Natural killer cell (primary cell): Measurements from ENCODE around the gene ELF5. TPM values are rescaled to one million over a fixed set of nuclear protein-coding genes. Genes with fewer than 3 reads are reported as not detected.

Experiments
- ATAC-seq, 3 donors: fragments of 150-1000 bp in 2 of 3; fragments of 200-7000 bp in 1 of 3; cut with Tn5 transposase; 1 replicate in 1 of 3; 2 replicates in 2 of 3; pipeline ENCODE4 v1.10.0; 2021; ENCODE audit warnings: mild to moderate bottlenecking in 2 of 3, moderate library complexity in 2 of 3
- DNase-seq, 2 donors: peaks; one replicate each; pipeline versions ENCODE4 v3.0.0 to v3.0.0-alpha.2; 2013 to 2021; ENCODE audit warnings: mixed read lengths in 1 of 2
- H3K27ac ChIP-seq: one replicate; pipeline ENCODE4 v1.5.1; 2013; ENCODE audit warnings: mild to moderate bottlenecking, low read length
- H3K27me3 ChIP-seq: one replicate; pipeline ENCODE4 v1.6.1; 2013; ENCODE audit warnings: low read length; ENCODE audit not compliant: control insufficient read depth, insufficient read depth
- H3K36me3 ChIP-seq: one replicate; pipeline ENCODE4 v1.6.1; 2013; ENCODE audit warnings: low read length; ENCODE audit not compliant: control insufficient read depth, insufficient read depth
- H3K4me1 ChIP-seq: one replicate; pipeline ENCODE4 v1.6.1; 2013; ENCODE audit warnings: low read length; ENCODE audit not compliant: control insufficient read depth, insufficient read depth
- H3K4me3 ChIP-seq: one replicate; pipeline ENCODE4 v1.5.1; 2013; ENCODE audit warnings: low read length
- H3K9me3 ChIP-seq: one replicate; pipeline ENCODE4 v1.6.1; 2013; ENCODE audit warnings: low read length; ENCODE audit not compliant: control insufficient read depth, insufficient read depth
- H3K27ac Mint-ChIP-seq, 2 donors: one replicate each; pipeline ENCODE4 v1.8.0; 2022; ENCODE audit warnings: mild to moderate bottlenecking in 2 of 2, mixed read lengths in 2 of 2, moderate library complexity in 1 of 2
- H3K27me3 Mint-ChIP-seq, 2 donors: one replicate each; pipeline ENCODE4 v1.8.0; 2022; ENCODE audit warnings: low read depth in 2 of 2, mixed read lengths in 2 of 2
- H3K36me3 Mint-ChIP-seq: one replicate; pipeline ENCODE4 v1.8.0; 2022; ENCODE audit warnings: mixed read lengths
- H3K4me1 Mint-ChIP-seq, 2 donors: one replicate each; pipeline ENCODE4 v1.8.0; 2022; ENCODE audit warnings: mixed read lengths in 2 of 2
- H3K4me3 Mint-ChIP-seq: one replicate; pipeline ENCODE4 v1.8.0; 2022; ENCODE audit warnings: mild to moderate bottlenecking, moderate library complexity, mixed read lengths
- H3K9me3 Mint-ChIP-seq, 2 donors: one replicate each; pipeline ENCODE4 v1.8.0; 2022; ENCODE audit warnings: mixed read lengths in 2 of 2
- WGBS: methylation state at CpG from one replicate; pipeline ENCODE4 v1.1.7; 2013; ENCODE audit warnings: missing lambda C conversion rate; ENCODE audit not compliant: insufficient coverage; 5-methylcytosine and 5-hydroxymethylcytosine counted together
- intact Hi-C: fragments of 100-400 bp; cut with micrococcal nuclease; formaldehyde crosslinking; loops from one replicate; pipeline ENCODE4 v1.14.2; 2022
- total RNA-seq, 4 donors: library from RNA; stranded (reverse); fragments of 120-200 nt in 1 of 4; gene quantifications; one replicate each; pipeline versions ENCODE4 v1.2.3 to v1.2.4, GENCODE V29; 2013 to 2022
- TF ChIP-seq, protein P1 (sequence below): fragments of 200-600 bp; IDR thresholded peaks from one replicate; pipeline ENCODE4 v1.8.0; 2022; ENCODE audit warnings: antibody characterized with exemption

ELF5 gene
- total RNA-seq, 3 donors from 2014 or later (not counting 1 experiment from before 2014, with no cell fraction given): not detected

DNA sequence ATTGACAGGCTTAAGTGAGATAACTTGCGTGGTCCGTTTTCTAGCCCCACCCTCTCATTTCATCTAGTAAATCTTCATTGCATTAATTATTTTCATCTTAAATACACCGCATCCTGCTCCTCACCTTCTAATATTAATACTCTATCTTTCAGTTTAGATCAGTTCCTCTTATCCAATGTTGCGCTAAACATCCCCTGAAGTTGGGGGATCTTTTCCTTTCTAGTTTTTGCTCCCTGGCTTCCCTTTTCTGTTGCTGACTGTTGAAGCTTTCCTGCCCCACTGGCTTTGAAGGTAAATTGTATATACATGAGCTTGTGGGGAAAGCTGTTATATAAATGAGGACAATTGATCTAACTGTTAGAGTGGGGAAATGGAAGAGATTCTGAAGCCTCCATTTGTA is 67.6 kb downstream of the ELF5 start:
- WGBS: 83% methylated on average over 4 of the region's 4 CpGs
- TF ChIP-seq, protein P1, sequence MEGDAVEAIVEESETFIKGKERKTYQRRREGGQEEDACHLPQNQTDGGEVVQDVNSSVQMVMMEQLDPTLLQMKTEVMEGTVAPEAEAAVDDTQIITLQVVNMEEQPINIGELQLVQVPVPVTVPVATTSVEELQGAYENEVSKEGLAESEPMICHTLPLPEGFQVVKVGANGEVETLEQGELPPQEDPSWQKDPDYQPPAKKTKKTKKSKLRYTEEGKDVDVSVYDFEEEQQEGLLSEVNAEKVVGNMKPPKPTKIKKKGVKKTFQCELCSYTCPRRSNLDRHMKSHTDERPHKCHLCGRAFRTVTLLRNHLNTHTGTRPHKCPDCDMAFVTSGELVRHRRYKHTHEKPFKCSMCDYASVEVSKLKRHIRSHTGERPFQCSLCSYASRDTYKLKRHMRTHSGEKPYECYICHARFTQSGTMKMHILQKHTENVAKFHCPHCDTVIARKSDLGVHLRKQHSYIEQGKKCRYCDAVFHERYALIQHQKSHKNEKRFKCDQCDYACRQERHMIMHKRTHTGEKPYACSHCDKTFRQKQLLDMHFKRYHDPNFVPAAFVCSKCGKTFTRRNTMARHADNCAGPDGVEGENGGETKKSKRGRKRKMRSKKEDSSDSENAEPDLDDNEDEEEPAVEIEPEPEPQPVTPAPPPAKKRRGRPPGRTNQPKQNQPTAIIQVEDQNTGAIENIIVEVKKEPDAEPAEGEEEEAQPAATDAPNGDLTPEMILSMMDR: no peak
- no peak overlapping the region for H3K27ac Mint-ChIP-seq
- no peaks in the 10 kb centered on the region for H3K36me3 Mint-ChIP-seq
- no peak overlapping the region for H3K4me3 ChIP-seq
- no peaks in the 10 kb centered on the region for H3K9me3 ChIP-seq
- H3K27me3 ChIP-seq: no peaks in the 10 kb centered on the region
- no peak overlapping the region for H3K4me3 Mint-ChIP-seq
- no peaks in the 10 kb centered on the region for H3K9me3 Mint-ChIP-seq
- peaks cover 11% of the 10 kb centered on the region for H3K4me1 ChIP-seq
- H3K4me1 Mint-ChIP-seq: peaks cover 45 to 54% of the 10 kb centered on the region in 2 donors
- H3K36me3 ChIP-seq: peaks cover 13% of the 10 kb centered on the region
- intact Hi-C loops: no loop called here
- H3K27ac ChIP-seq: no peak overlapping the region
- no peak for DNase-seq
- no peak for ATAC-seq
- no peaks in the 10 kb centered on the region for H3K27me3 Mint-ChIP-seq

DNA sequence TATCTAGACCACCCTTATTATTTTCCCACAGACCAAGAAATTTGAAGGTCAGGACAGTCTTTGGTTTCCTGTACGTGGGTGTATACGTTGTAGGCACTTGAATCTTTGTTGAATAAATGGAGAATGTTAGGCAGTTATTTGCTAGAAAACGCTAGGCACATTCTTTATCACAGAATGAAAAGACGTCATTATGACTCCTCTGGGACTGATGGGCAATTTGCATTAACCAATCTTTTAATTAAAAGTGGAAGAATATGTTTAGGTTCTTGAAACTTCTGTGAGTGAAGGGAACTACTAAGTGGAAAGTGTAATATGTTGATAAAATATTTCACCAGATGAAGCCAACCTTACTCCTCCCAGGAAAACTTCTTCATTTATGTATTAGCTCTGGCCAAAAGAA is 69.2 kb downstream of the ELF5 start:
- H3K27ac Mint-ChIP-seq: no peak overlapping the region
- no peak for ATAC-seq

DNA sequence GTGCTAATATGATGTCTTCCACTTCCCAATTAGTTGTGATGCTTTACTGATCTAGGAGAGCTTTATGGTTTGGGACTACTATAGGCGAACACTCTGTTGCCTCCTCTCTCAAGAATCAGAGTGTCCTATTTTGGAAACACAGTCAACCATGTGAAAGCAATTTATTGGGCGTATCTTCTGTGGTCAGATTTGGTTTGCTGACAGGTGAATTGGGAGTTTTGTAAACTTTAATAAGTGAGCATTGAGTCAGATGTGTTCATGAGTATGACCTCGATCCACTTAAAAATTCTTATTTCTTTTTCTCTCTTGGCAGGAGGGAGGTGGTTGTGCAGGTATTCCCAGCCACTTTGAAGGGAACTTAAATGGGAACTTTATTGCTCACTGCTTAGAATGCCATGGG is 70.5 kb downstream of the ELF5 start:
- Mint-ChIP-seq H3K36me3 (no peaks in the 10 kb centered on the region), H3K4me1 (peaks cover 51 to 64% of the 10 kb centered on the region in 2 donors), H3K9me3 (no peaks in the 10 kb centered on the region), H3K27me3 (no peaks in the 10 kb centered on the region), H3K4me3 (no peak overlapping the region), H3K27ac (no peak overlapping the region)
- 73% methylated on average over 3 of the region's 3 CpGs for WGBS
- Histone ChIP-seq H3K27ac (no peak overlapping the region), H3K4me3 (no peak overlapping the region), H3K36me3 (no peaks in the 10 kb centered on the region), H3K4me1 (peaks cover 12% of the 10 kb centered on the region), H3K27me3 (no peaks in the 10 kb centered on the region), H3K9me3 (no peaks in the 10 kb centered on the region)
- intact Hi-C loops: no loop called here
- TF ChIP-seq, protein P1: no peak
- no peak for DNase-seq
- no peak for ATAC-seq

More for the DNA sequence above, 69.2 kb downstream of the ELF5 start:
- 64% methylated on average over 4 of the region's 4 CpGs for WGBS
- no peak overlapping the region for H3K4me3 Mint-ChIP-seq
- TF ChIP-seq, protein P1: no peak
- H3K36me3 Mint-ChIP-seq: no peaks in the 10 kb centered on the region
- no peaks in the 10 kb centered on the region for H3K27me3 ChIP-seq
- H3K36me3 ChIP-seq: no peaks in the 10 kb centered on the region
- intact Hi-C loops: no loop called here
- no peak for DNase-seq
- H3K4me1 ChIP-seq: peaks cover 18% of the 10 kb centered on the region
- peaks cover 58 to 63% of the 10 kb centered on the region in 2 donors for H3K4me1 Mint-ChIP-seq
- no peaks in the 10 kb centered on the region for H3K9me3 Mint-ChIP-seq
- H3K27ac ChIP-seq: no peak overlapping the region
- H3K27me3 Mint-ChIP-seq: no peaks in the 10 kb centered on the region
- no peaks in the 10 kb centered on the region for H3K9me3 ChIP-seq
- H3K4me3 ChIP-seq: no peak overlapping the region

DNA sequence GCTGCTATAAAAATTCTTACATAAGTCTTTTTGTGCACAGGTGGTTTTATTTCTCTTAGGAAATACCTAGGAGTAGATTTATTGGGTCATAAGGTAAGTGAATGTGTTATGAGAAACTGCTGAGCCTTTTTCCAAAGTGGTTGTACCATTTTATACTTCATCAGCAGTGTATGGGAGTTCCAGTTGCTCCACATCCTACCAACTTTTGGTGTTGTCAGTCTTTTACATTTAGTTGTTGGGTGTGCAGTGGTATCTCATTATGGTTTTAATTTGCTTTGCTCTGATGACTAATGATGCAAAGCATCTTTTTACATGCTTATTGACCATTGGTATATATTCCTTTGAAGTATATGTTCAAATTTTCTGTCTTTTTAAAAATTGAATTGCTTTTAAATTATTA is 71.8 kb downstream of the ELF5 start:
- intact Hi-C loops: no loop called here
- Mint-ChIP-seq H3K4me1 (peaks cover 38 to 51% of the 10 kb centered on the region in 2 donors), H3K27me3 (no peaks in the 10 kb centered on the region), H3K27ac (no peak overlapping the region), H3K9me3 (no peaks in the 10 kb centered on the region), H3K36me3 (no peaks in the 10 kb centered on the region), H3K4me3 (no peak overlapping the region)
- H3K36me3 ChIP-seq: no peaks in the 10 kb centered on the region
- H3K9me3 ChIP-seq: no peaks in the 10 kb centered on the region
- ATAC-seq: no peak
- no peak for DNase-seq
- H3K4me3 ChIP-seq: no peak overlapping the region
- TF ChIP-seq, protein P1: no peak
- peaks cover 11% of the 10 kb centered on the region for H3K4me1 ChIP-seq
- H3K27ac ChIP-seq: no peak overlapping the region
- no peaks in the 10 kb centered on the region for H3K27me3 ChIP-seq
